WTC11 (cell line): ENCODE data around the gene RBFOX2.

Source experiments
- CTCF ChIP-seq: fragments of 200-600 bp; IDR thresholded peaks from 2 replicates; pipeline ENCODE4 v1.8.0; 2022; ENCODE audit warnings: antibody characterized with exemption
- E2F5 ChIP-seq: sonication (generic); formaldehyde crosslinking; IDR thresholded peaks from 2 replicates; pipeline ENCODE4 v1.8.1; 2022; ENCODE audit warnings: mild to moderate bottlenecking, moderate library complexity, missing genetic modification reagents
- MLX ChIP-seq: sonication (generic); formaldehyde crosslinking; IDR thresholded peaks from 2 replicates; pipeline ENCODE4 v1.8.1; 2023; ENCODE audit warnings: mild to moderate bottlenecking, missing genetic modification reagents, moderate library complexity

DNA sequence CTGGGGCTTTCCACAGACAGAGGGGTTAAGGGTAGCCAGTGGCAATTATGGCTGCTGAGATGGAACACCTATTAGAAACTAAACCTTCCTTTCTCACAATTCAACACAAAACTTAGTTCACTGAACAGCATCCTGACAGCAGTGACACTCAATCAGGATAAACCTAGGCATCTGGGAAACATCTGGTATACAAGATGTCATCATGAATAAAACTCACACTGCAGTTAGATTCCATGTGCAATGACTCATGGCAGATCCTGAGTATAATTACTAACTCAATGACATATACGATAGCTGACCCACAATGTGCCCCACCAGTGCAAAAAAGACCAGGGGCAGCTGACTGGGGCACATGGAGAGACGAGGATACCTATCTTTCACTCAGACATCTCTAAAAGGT lies 17.7 kb downstream of the RBFOX2 start:
- no peak for TF ChIP-seq CTCF
- no peak for TF ChIP-seq MLX (CRISPR knock-in tag)
- TF ChIP-seq E2F5 (CRISPR knock-in tag), result no peak
